Measurements from ENCODE around the gene NEK5.
A peak's percentile ranks its signal among the peaks of the same experiment; 100 is the strongest.

The NEK5 gene

DNA sequence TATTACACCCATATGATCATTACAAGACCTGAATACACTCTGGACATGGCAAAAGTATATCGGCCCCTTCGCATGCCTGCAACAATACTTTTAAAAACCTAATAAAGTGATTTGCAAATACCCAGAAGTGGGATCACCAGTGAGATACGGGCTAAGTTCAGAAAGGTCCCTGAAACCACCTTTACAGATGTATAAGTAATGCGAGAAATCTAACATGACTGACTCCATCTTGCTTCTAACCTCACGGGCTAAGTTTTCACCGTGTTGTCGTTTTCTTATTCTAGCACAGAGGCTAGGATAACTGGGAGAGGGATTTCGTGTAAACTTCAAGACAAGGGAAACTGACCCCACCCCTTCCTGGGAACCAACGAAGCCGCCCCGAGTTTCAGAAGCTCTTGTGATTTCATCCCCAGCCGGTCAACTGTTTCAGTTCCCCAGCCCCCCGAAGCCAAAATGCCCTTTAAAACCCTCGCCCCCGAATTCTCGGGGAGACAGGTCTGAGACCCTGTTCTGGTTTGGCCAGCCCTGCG, 29.8 kb upstream of the NEK5 start:
- FAIRE-seq, result no peak
- no peak for DNase-seq (ENCODE audit: insufficient read length, low spot score)
- TF ChIP-seq, protein P1, sequence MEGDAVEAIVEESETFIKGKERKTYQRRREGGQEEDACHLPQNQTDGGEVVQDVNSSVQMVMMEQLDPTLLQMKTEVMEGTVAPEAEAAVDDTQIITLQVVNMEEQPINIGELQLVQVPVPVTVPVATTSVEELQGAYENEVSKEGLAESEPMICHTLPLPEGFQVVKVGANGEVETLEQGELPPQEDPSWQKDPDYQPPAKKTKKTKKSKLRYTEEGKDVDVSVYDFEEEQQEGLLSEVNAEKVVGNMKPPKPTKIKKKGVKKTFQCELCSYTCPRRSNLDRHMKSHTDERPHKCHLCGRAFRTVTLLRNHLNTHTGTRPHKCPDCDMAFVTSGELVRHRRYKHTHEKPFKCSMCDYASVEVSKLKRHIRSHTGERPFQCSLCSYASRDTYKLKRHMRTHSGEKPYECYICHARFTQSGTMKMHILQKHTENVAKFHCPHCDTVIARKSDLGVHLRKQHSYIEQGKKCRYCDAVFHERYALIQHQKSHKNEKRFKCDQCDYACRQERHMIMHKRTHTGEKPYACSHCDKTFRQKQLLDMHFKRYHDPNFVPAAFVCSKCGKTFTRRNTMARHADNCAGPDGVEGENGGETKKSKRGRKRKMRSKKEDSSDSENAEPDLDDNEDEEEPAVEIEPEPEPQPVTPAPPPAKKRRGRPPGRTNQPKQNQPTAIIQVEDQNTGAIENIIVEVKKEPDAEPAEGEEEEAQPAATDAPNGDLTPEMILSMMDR (IDR thresholded peaks at IDR 0.05; ENCODE audit: insufficient read depth, missing control alignments), result no peak

DNA sequence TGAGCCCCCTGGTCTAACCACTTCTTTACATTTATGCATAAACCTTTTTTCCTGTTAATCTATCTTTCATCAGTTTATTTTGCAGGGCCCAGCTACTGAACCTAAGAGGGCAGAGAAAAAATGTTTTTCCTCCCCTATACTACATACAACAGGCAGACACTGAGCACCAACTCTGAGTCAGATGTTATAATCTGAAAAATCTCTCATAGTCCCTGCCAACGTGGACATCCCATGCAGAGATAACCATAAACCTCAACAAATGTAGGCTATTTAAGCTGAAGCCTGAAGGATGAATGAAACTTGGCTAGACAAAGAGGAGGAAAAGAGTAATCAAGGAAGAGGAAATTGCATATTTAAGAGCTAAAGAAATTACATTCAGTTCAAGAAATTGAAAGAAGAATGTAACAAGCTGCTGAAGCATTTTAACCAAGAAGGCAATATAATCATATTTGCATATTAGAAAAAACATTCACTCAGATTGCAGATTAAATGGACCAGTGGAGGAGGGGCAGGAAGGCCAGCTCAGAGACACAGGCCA, 27.9 kb upstream of the NEK5 start:
- DNase-seq (ENCODE audit: insufficient read length, low spot score) (no peak), FAIRE-seq (no peak)
- TF ChIP-seq, protein P1 (IDR thresholded peaks at IDR 0.05; ENCODE audit: insufficient read depth, missing control alignments), result no peak

DNA sequence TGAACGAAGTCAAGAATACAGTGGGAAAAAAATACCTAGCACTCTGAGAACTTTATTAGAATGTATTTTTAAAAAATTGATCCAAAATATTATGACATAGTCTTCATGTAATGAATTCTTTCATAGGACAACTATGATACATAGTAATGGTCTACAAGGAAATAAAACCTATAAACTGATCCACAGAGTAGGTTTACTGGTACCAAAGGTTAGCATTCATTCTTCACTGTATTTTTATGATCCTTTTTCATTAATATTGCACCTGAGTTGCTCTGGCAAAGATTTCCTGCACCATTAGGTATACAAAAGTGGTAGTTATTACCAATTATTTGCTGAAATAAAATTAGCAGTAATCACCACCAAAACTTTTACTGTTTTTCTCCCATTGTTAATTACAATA, 26.3 kb upstream of the NEK5 start:
- DNase-seq (ENCODE audit: insufficient read length, low spot score) (no peak), FAIRE-seq (no peak)
- TF ChIP-seq, protein P1 (IDR thresholded peaks at IDR 0.05; ENCODE audit: insufficient read depth, missing control alignments), result no peak

DNA sequence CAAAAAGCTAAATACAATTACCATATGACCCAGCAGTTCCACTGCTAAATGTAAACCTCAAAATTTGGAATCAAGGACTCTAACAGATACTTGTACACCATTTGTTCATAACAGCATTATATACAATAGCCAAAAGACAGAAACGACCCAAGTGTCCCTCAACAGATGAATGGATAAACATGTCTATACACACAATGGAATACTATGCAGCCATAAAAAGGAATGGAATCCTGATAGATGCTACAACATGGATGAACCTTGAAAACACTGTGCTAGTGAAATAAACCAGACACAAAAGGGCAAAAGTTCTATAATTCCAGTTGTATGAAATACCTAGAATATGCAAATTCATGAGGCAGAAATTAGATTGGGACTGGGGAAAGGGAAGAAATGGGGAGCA, 18.4 kb upstream of the NEK5 start:
- FAIRE-seq (no peak), DNase-seq (ENCODE audit: insufficient read length, low spot score) (no peak)
- TF ChIP-seq, protein P1 (IDR thresholded peaks at IDR 0.05; ENCODE audit: insufficient read depth, missing control alignments), result no peak

DNA sequence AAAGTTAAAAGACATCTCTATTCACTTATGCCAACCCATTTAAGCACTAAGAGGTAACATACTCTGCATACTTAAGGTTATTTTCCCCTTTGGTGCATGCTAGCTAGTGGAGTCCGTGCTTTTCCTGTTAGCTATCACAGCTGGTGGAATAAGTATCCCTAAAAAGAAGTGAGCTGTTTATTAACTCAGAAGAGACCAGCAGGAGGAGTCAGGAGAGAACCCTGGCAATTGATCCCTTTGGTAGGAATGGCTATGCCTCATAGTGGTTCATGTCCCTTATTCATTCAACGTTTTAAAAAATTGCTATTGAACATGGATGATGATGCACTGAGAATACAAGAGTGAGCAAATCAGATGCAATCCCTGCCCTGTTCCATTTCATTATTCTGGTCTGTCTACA, 12.4 kb upstream of the NEK5 start:
- FAIRE-seq (no peak), DNase-seq (ENCODE audit: insufficient read length, low spot score) (no peak)
- TF ChIP-seq, protein P1 (IDR thresholded peaks at IDR 0.05; ENCODE audit: insufficient read depth, missing control alignments), result peak; percentile 10

DNA sequence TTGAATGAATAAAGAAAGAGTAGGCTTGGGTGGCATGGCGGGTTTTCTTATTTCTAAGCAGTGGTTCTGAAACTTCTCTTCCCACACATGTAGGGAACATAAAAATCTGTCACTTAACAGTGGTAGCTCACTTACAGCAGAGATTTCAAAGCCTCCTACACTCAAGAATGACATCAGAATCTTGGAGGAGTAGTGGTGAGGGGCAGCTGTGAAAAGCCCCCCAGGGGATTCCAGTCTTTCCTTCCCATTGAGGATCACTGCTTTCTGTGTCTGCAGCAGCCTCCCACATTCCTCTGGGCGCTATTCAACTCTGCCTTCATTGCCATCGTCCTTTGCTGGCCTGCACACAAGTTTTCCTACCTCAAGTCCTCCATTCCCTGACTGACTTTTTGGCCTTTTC, 8.6 kb upstream of the NEK5 start:
- TF ChIP-seq, protein P1 (IDR thresholded peaks at IDR 0.05; ENCODE audit: insufficient read depth, missing control alignments), result no peak

DNA sequence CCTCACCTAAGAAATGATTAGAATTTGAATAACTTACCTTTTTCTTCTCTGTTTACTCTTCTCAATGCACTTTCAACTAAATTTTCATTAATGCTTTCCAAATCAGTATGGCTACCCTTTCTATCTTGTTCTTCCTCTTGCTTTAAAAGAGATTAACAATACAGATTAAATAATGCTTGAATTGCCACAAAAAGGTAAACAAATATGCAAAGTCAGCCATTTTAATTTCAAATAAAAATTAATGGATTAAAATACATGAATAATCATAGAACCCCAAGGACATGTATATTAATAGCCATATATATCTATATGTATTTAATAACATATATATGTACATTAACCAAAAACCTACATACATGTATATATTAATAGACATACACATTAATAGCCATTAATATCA, 7.9 kb upstream of the NEK5 start:
- DNase-seq (ENCODE audit: insufficient read length, low spot score) (no peak), FAIRE-seq (no peak)
- TF ChIP-seq, protein P1 (IDR thresholded peaks at IDR 0.05; ENCODE audit: insufficient read depth, missing control alignments), result no peak

More for the DNA sequence above, 8.6 kb upstream of the NEK5 start:
- no peak for FAIRE-seq
- DNase-seq (ENCODE audit: insufficient read length, low spot score), result no peak

All from D721Med (cell line).